K562 (cell line): ENCODE results near the gene BCAN. TPM values are rescaled to one million over a fixed set of nuclear protein-coding genes. Genes with fewer than 3 reads are reported as not detected.
A peak's percentile ranks its signal among the peaks of the same experiment; 100 is the strongest.

ENCODE experiments used
- BRF2 ChIP-seq: IDR thresholded peaks from 3 replicates; pipeline ENCODE4 v1.6.1; 2011; ENCODE audit warnings: borderline replicate concordance, mild to moderate bottlenecking; ENCODE audit not compliant: insufficient read length, insufficient read depth
- DPF2 ChIP-seq: fragments of 450-650 bp; IDR thresholded peaks from 2 replicates; pipeline ENCODE4 v1.6.1; 2016
- ETV6 ChIP-seq, 3 experiments: fragments of 150-350 bp in 1 of 3; sonication (generic) in 1 of 3; formaldehyde crosslinking in 1 of 3; IDR thresholded peaks; 2 replicates each; pipeline versions ENCODE4 v1.6.1 to v1.8.0; 2014 to 2022; ENCODE audit warnings: borderline replicate concordance in 2 of 3, low read depth in 2 of 3, antibody characterized with exemption in 1 of 3, low read length in 1 of 3, mild to moderate bottlenecking in 1 of 3, missing genetic modification reagents in 1 of 3
- FOXK1 ChIP-seq: sonication (generic); formaldehyde crosslinking; IDR thresholded peaks from 2 replicates; pipeline ENCODE4 v1.8.0; 2022; ENCODE audit warnings: missing genetic modification reagents, mild to moderate bottlenecking, borderline replicate concordance
- GABPA ChIP-seq: fragments of 200-800 bp; sonication (Bioruptor generic); conservative IDR thresholded peaks from 2 replicates; pipeline ENCODE4 v1.6.1; 2016; ENCODE audit warnings: low read depth, missing genetic modification characterization, missing compliant biosample characterization
- GATAD2A ChIP-seq: fragments of 450-650 bp; IDR thresholded peaks from 2 replicates; pipeline ENCODE4 v1.6.1; 2017
- GTF2B ChIP-seq: IDR thresholded peaks from 2 replicates; pipeline ENCODE4 v1.6.1; 2011; ENCODE audit not compliant: insufficient read length; ENCODE audit errors: extremely low read depth
- HNRNPH1 ChIP-seq: fragments of 200-400 bp; formaldehyde crosslinking; optimal IDR thresholded peaks from 2 replicates; pipeline ENCODE3; 2017; ENCODE audit warnings: low read depth, mild to moderate bottlenecking, low read length, moderate library complexity
- HSF4 ChIP-seq: fragments of 250-450 bp; sonication (Bioruptor Pico); IDR thresholded peaks from 2 replicates; pipeline ENCODE4 v2.1.2; 2022; ENCODE audit warnings: mild to moderate bottlenecking, moderate library complexity, borderline replicate concordance
- LCOR ChIP-seq: sonication (generic); formaldehyde crosslinking; IDR thresholded peaks from 2 replicates; pipeline ENCODE4 v1.8.0; 2022; ENCODE audit warnings: mild to moderate bottlenecking, missing genetic modification reagents
- MAFF ChIP-seq: IDR thresholded peaks from 2 replicates; pipeline ENCODE4 v1.6.1; 2012; ENCODE audit warnings: low read length, improper control_type of control experiment
- NFYB ChIP-seq: IDR thresholded peaks from 2 replicates; pipeline ENCODE4 v1.6.1; 2011; ENCODE audit warnings: mild to moderate bottlenecking, moderate library complexity; ENCODE audit not compliant: insufficient read length; ENCODE audit errors: extremely low read depth
- SMAD1 ChIP-seq: fragments of 150-350 bp; IDR thresholded peaks from 2 replicates; pipeline ENCODE4 v1.6.1; 2014; ENCODE audit warnings: low read length, low read depth; ENCODE audit not compliant: partially characterized antibody
- SNRNP70 ChIP-seq: fragments of 200-400 bp; formaldehyde crosslinking; optimal IDR thresholded peaks from 2 replicates; pipeline ENCODE3; 2017; ENCODE audit warnings: low read depth, low read length
- TAF1 ChIP-seq: IDR thresholded peaks from 2 replicates; pipeline ENCODE4 v1.6.1; 2011; ENCODE audit warnings: mild to moderate bottlenecking, low read length, moderate library complexity; ENCODE audit not compliant: insufficient read depth, control insufficient read depth, severe bottlenecking; ENCODE audit errors: extremely low read depth
- ZFX ChIP-seq: sonication (generic); formaldehyde crosslinking; IDR thresholded peaks from 2 replicates; pipeline ENCODE4 v1.8.0; 2022; ENCODE audit warnings: mild to moderate bottlenecking, missing genetic modification reagents, moderate library complexity
- ZNF12 ChIP-seq: sonication (generic); formaldehyde crosslinking; IDR thresholded peaks from 2 replicates; pipeline ENCODE4 v1.4.0; 2020; ENCODE audit warnings: mild to moderate bottlenecking, missing genetic modification reagents
- ZNF175 ChIP-seq: fragments of 200-800 bp; sonication (Bioruptor generic); IDR thresholded peaks from 2 replicates; pipeline ENCODE4 v1.6.1; 2016; ENCODE audit warnings: low read depth, mild to moderate bottlenecking, missing genetic modification characterization, missing compliant biosample characterization
- ZNF239 ChIP-seq: fragments of 250-450 bp; sonication (Bioruptor Pico); IDR thresholded peaks from 2 replicates; pipeline ENCODE4 v1.4.0; 2020; ENCODE audit warnings: mild to moderate bottlenecking
- ZNF253 ChIP-seq: fragments of 250-450 bp; sonication (Bioruptor Pico); conservative IDR thresholded peaks from 2 replicates; pipeline ENCODE4 v1.6.1; 2021; ENCODE audit warnings: mild to moderate bottlenecking
- polyA plus RNA-seq, 8 experiments: library from polyadenylated mRNA; depleted of rRNA in 4 of 8; stranded (reverse) in 5 of 8; unstranded in 3 of 8; fragments of >200 nt; fragmentation: Nextera tagmentation in 2 of 8; fragmentation: Illumina TruSeq in 1 of 8; extraction: Ambion mirVana in 2 of 8; extraction: Trizol in 1 of 8; gene quantifications; 2 replicates each; pipeline versions ENCODE4 v1.2.1 to v1.2.3, GENCODE V29; 2011 to 2014; ENCODE audit warnings: inconsistent platforms in 1 of 8, missing spikeins in 1 of 8
- total RNA-seq, 7 experiments: library from RNA; depleted of rRNA in 6 of 7; stranded (reverse); fragments of >200 nt in 6 of 7; fragmentation: Illumina TruSeq in 2 of 7; extraction: Trizol in 2 of 7; gene quantifications; 2 replicates each; pipeline versions ENCODE4 v1.2.1 to v1.2.3, GENCODE V29; 2011 to 2021; ENCODE audit warnings: low replicate concordance in 1 of 7
- TF ChIP-seq, protein P1 (sequence below): sonication (generic); formaldehyde crosslinking; IDR thresholded peaks from 2 replicates; pipeline ENCODE4 v1.8.0; 2022; ENCODE audit warnings: mild to moderate bottlenecking, low read depth, missing genetic modification reagents
- TF ChIP-seq, protein P2 (sequence below): sonication (generic); formaldehyde crosslinking; IDR thresholded peaks from 2 replicates; pipeline ENCODE4 v1.8.1; 2023; ENCODE audit warnings: mild to moderate bottlenecking, missing genetic modification reagents

The BCAN gene
- total and polyA plus RNA-seq, 9 of the 15 experiments (the other 6 are each of a cell fraction or from before 2014, with no cell fraction given) = 0.04 to 0.33 (median 0.14) TPM; not detected in 5

DNA sequence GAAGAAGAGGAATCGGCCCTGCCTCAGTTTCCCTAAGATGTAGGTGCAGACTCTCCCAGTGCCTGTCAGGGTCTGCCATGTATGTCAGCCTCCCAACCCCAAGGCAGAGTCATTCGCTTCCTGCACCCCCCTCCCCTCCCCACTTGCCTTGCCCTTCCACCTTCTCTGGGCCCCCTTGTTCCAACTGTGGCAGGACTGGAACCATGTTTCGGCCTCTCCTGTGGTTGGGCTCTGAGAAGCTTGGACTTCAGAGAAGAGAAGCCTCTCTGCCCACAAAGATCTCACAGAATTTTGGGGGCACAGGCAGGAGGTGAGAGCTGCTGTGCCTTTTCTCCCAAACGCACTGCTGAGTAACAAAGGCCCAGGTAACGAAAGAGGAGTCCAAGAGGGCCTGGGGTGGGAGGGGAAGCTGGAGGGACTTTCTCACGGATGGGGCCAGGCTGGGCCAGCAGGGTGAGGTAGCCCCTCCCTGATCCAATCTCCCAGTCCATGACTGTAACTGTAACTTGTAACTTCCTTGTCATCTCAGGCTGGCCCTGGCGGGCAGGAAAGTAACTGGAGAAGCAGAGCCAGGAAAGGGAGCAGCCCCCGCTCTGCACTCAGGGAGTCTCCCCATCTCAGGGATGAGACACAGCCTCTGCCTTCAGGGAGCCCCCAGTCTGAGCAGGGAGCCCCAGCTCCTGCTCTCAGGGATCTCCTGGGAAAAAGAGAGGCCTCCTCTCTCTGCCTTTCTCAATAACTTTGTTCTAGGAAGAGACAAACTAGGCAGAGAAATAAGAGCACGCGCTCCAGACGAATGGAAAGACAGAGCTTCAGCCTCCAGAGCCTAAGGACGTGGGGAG, 52.2 kb downstream of the BCAN start (continued):
- TF ChIP-seq LCOR (CRISPR knock-in tag) = 0 out of 2 replicates have a peak, but pooled peaks have one; percentile 52
- TF ChIP-seq ZNF175 (CRISPR knock-in tag) = peak; percentile 65
- TF ChIP-seq ETV6 (IDR thresholded peaks at IDR 0.05; ENCODE audit: borderline replicate concordance in 1 of 2, low read depth in 2 of 2, low read length in 1 of 2) = no peak
- no peak for TF ChIP-seq ETV6 (CRISPR knock-in tag; IDR thresholded peaks at IDR 0.05; ENCODE audit: borderline replicate concordance)
- TF ChIP-seq BRF2 = no peak
- no peak for TF ChIP-seq GTF2B
- TF ChIP-seq TAF1 = peak; percentile 29
- no peak for TF ChIP-seq ZNF253 (CRISPR knock-in tag)
- TF ChIP-seq, protein P1, sequence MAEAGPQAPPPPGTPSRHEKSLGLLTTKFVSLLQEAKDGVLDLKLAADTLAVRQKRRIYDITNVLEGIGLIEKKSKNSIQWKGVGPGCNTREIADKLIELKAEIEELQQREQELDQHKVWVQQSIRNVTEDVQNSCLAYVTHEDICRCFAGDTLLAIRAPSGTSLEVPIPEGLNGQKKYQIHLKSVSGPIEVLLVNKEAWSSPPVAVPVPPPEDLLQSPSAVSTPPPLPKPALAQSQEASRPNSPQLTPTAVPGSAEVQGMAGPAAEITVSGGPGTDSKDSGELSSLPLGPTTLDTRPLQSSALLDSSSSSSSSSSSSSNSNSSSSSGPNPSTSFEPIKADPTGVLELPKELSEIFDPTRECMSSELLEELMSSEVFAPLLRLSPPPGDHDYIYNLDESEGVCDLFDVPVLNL (CRISPR knock-in tag) = no peak
- TF ChIP-seq ZNF12 (CRISPR knock-in tag) = peak; percentile 44; the same call in 1 of the 2 replicates
- no peak for TF ChIP-seq HNRNPH1
- TF ChIP-seq SNRNP70 = no peak
- TF ChIP-seq, protein P2, sequence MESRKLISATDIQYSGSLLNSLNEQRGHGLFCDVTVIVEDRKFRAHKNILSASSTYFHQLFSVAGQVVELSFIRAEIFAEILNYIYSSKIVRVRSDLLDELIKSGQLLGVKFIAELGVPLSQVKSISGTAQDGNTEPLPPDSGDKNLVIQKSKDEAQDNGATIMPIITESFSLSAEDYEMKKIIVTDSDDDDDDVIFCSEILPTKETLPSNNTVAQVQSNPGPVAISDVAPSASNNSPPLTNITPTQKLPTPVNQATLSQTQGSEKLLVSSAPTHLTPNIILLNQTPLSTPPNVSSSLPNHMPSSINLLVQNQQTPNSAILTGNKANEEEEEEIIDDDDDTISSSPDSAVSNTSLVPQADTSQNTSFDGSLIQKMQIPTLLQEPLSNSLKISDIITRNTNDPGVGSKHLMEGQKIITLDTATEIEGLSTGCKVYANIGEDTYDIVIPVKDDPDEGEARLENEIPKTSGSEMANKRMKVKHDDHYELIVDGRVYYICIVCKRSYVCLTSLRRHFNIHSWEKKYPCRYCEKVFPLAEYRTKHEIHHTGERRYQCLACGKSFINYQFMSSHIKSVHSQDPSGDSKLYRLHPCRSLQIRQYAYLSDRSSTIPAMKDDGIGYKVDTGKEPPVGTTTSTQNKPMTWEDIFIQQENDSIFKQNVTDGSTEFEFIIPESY = peak; percentile 46; the same call in 1 of the 2 replicates
- TF ChIP-seq ZFX (CRISPR knock-in tag) = peak; percentile 45
- no peak for TF ChIP-seq SMAD1
- peak; percentile 46; the same call in 1 of the 2 replicates for TF ChIP-seq FOXK1 (CRISPR knock-in tag)
- no peak for TF ChIP-seq MAFF
- no peak; the same call in 1 of the 2 replicates for TF ChIP-seq HSF4 (CRISPR knock-in tag)
- TF ChIP-seq NFYB = no peak
- peak; percentile 30; the same call in 1 of the 2 replicates for TF ChIP-seq GABPA (tag)
- TF ChIP-seq GATAD2A = peak; percentile 66; the same call in 1 of the 2 replicates
- TF ChIP-seq DPF2 = 0 out of 2 replicates have a peak, but pooled peaks have one; percentile 27
- peak; percentile 59; the same call in 1 of the 2 replicates for TF ChIP-seq ZNF239 (CRISPR knock-in tag)
